Esophagus muscularis mucosa (tissue), 2 donors: ENCODE measurements around the gene DAAM1.

Source experiments
- POLR2A ChIP-seq: fragments of 450-650 bp; IDR thresholded peaks from one replicate; pipeline ENCODE4 v1.6.1; 2017; ENCODE audit warnings: antibody characterized with exemption, moderate library complexity, mild to moderate bottlenecking, low read depth
- POLR2AphosphoS5 ChIP-seq, 2 donors: sonication (generic); formaldehyde crosslinking; IDR thresholded peaks; one replicate each; pipeline ENCODE4 v1.6.1; 2017; ENCODE audit warnings: antibody characterized with exemption in 2 of 2

- no peak for TF ChIP-seq POLR2AphosphoS5 (IDR thresholded peaks at IDR 0.05)
- no peak for TF ChIP-seq POLR2A
These were observed 122.2 kb downstream of the DAAM1 start for GRCh38 chr14:59310633-59311032.
